MM.1S (cell line): ENCODE data around the gene SEC24C.

Source experiments
- CTCF ChIP-seq: fragments of 300-600 bp; sonication (generic); IDR thresholded peaks from 2 replicates; pipeline ENCODE4 v1.5.1; 2016; ENCODE audit warnings: antibody characterized with exemption, low read length, mixed read lengths
- EZH2 ChIP-seq: fragments of 300-600 bp; sonication (generic); optimal IDR thresholded peaks from 2 replicates; pipeline ENCODE3; 2017; ENCODE audit warnings: low read depth, mild to moderate bottlenecking, antibody characterized with exemption, low read length, mixed read lengths
- EZH2phosphoT487 ChIP-seq: fragments of 300-600 bp; sonication (generic); IDR thresholded peaks from 2 replicates; pipeline ENCODE4 v1.6.1; 2018; ENCODE audit warnings: antibody characterized with exemption, low read length

- TF ChIP-seq CTCF (no peak), EZH2phosphoT487 (no peak), EZH2 (no peak)
Observed at GRCh38 chr10:73765066-73765465, 20.9 kb downstream of the SEC24C start.
